Stomach smooth muscle (tissue), 2 donors: ENCODE measurements around the gene EEIG1.

Experiments used
- H3K27ac ChIP-seq: one replicate; pipeline ENCODE4 v1.7.0; 2013; ENCODE audit warnings: mild to moderate bottlenecking, low read length, inconsistent platforms
- H3K27me3 ChIP-seq, 2 donors: one replicate each; pipeline ENCODE4 v1.7.0; 2013; ENCODE audit warnings: low read length in 2 of 2; ENCODE audit not compliant: insufficient read depth in 2 of 2, control insufficient read depth in 1 of 2
- H3K36me3 ChIP-seq, 2 donors: one replicate each; pipeline ENCODE4 v1.7.0; 2013; ENCODE audit warnings: low read length in 2 of 2; ENCODE audit not compliant: control insufficient read depth in 2 of 2, insufficient read depth in 2 of 2
- H3K4me1 ChIP-seq: one replicate; pipeline ENCODE4 v1.7.0; 2013; ENCODE audit warnings: low read length; ENCODE audit not compliant: control insufficient read depth, insufficient read depth
- H3K4me3 ChIP-seq, 2 donors: one replicate each; pipeline ENCODE4 v1.7.0; 2013; ENCODE audit warnings: low read length in 2 of 2
- H3K9ac ChIP-seq, 2 donors: one replicate each; pipeline ENCODE4 v1.7.0; 2013; ENCODE audit warnings: low read length in 2 of 2, mild to moderate bottlenecking in 1 of 2
- H3K9me3 ChIP-seq, 2 donors: one replicate each; pipeline ENCODE4 v1.7.0; 2013; ENCODE audit warnings: low read length in 2 of 2; ENCODE audit not compliant: control insufficient read depth in 2 of 2
- donor health status: healthy.
- donor health status: Pancreatic carcinoma.

EEIG1 gene

DNA sequence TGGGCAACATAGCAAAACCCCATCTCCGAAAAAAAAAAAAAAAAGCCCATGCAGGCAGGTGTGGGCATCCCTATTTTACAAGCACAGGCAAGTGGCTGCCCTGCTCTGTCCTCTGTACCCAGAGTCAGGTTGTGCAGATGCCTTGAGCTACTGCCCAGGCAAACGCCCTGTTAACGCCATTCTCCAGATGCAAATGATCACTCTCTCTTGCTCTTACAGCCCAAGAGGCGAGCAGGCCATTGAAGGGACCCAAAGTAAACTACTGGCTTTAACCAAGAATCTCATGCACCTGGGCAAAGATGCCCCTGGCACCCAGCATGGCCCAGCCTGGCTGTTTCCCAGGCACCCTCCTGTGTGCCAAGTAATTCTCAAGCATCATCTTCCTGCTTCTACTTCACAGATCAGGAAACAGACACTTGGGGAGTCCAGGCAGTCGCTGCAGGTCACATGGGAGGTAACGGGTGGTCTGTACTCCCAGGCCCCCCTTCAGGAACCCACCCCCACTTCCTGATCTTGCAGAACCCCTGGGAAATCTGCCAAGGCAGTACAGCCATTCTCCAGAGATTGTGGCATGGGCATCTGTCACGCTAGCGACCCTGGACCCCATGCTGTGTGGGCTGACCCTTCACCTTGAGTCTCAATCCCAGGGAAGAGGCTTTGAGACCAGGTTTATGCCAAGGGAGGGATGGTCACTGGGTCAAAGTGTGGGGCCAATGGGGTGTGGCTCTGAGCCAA, 14.2 kb downstream of the EEIG1 start:
- peaks cover 96% of the 10 kb centered on the region for H3K4me1 ChIP-seq
- no peaks in the 10 kb centered on the region for H3K27me3 ChIP-seq
- peak overlapping the region; percentile 36 to 85 for H3K9ac ChIP-seq
- H3K4me3 ChIP-seq: peak overlapping the region in 1 of 2 donors; percentile 40
- H3K36me3 ChIP-seq: no peaks in the 10 kb centered on the region
- peak overlapping the region; percentile 96 for H3K27ac ChIP-seq
- no peaks in the 10 kb centered on the region for H3K9me3 ChIP-seq

DNA sequence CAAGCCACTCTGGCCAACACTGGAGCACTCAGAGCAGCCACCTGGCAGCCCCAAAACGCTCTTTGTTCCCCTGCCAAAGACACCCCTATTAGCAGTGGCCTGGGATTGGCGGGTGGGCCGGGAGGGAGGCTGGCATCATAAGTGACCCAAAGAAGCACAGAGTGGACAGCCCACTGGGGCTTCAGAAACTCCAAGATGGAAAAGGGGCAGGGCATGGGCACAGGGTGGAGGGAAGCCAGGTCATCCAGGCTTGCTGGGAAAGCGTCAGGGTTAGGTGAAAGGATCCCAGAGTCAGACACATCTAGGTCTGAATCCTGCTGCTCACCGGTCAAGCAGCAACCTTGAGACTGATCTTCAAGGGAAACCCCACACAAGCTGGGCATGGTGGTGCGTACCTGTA, 14.8 kb downstream of the EEIG1 start:
- peak overlapping the region; percentile 73 to 85 for H3K9ac ChIP-seq
- peak overlapping the region; percentile 15 to 62 for H3K4me3 ChIP-seq
- peak overlapping the region; percentile 96 for H3K27ac ChIP-seq
- H3K27me3 ChIP-seq: no peaks in the 10 kb centered on the region
- H3K4me1 ChIP-seq: peaks cover 96% of the 10 kb centered on the region
- no peaks in the 10 kb centered on the region for H3K9me3 ChIP-seq
- no peaks in the 10 kb centered on the region for H3K36me3 ChIP-seq

- Histone ChIP-seq H3K9ac (peak overlapping the region; percentile 42 to 71), H3K9me3 (no peaks in the 10 kb centered on the region), H3K27me3 (no peaks in the 10 kb centered on the region), H3K27ac (peak overlapping the region; percentile 96), H3K4me3 (peak overlapping the region; percentile 31 to 49), H3K4me1 (peaks cover 81% of the 10 kb centered on the region), H3K36me3 (no peaks in the 10 kb centered on the region)
Measured at GRCh38 chr9:127963359-127964064, 17.3 kb downstream of the EEIG1 start.

DNA sequence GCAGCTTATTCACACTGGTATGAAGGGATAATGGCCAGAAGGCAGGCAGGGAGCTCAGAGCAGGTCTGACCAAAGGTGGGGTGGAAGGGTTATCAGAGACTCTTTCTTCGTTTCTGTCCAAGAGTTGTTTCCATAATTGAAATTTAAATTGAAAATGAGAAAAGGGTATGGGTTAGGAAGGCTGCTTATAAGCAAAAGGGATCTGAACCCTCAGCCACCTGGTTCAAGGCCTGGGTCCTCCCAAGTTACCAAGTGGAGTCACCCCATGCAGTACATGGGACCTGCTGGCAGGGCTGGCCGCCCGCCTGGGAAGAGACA, 17.8 kb downstream of the EEIG1 start:
- H3K27me3 ChIP-seq: no peaks in the 10 kb centered on the region
- H3K27ac ChIP-seq: peak overlapping the region; percentile 96
- no peaks in the 10 kb centered on the region for H3K36me3 ChIP-seq
- H3K4me1 ChIP-seq: peaks cover 76% of the 10 kb centered on the region
- peak overlapping the region in 1 of 2 donors; percentile 31 for H3K4me3 ChIP-seq
- H3K9me3 ChIP-seq: no peaks in the 10 kb centered on the region
- peak overlapping the region; percentile 13 to 71 for H3K9ac ChIP-seq

DNA sequence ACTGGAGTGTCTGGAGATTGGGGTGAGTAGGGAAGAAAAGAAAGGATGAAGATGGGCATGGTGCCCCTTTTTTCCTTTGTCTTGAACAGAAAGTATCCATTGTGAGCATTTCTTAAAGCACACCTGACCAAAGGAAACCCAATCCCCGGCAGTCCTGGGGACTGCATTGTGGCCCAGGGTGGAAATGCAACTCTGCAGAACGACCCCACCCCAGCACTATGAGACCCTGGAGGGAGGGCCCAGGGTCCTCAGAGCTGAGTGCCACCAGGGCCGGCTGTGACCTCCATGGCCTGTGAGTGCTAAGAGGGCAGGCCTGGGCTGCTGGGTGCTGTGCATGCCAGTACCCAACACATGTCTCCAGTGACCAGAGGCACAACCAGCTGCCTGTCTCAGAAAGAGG, 18.5 kb downstream of the EEIG1 start:
- Histone ChIP-seq H3K27me3 (no peaks in the 10 kb centered on the region), H3K4me3 (no peak overlapping the region), H3K36me3 (no peaks in the 10 kb centered on the region), H3K27ac (peak overlapping the region; percentile 96), H3K9ac (peak overlapping the region in 1 of 2 donors; percentile 71), H3K4me1 (peaks cover 70% of the 10 kb centered on the region), H3K9me3 (no peaks in the 10 kb centered on the region)

- no peak overlapping the region for H3K9ac ChIP-seq
- H3K4me1 ChIP-seq: peaks cover 64% of the 10 kb centered on the region
- H3K36me3 ChIP-seq: no peaks in the 10 kb centered on the region
- peak overlapping the region; percentile 6 for H3K27ac ChIP-seq
- no peak overlapping the region for H3K4me3 ChIP-seq
- no peaks in the 10 kb centered on the region for H3K27me3 ChIP-seq
- H3K9me3 ChIP-seq: no peaks in the 10 kb centered on the region
Measured at GRCh38 chr9:127961613-127962155, 19.1 kb downstream of the EEIG1 start.

- Histone ChIP-seq H3K9ac (no peak overlapping the region), H3K27me3 (no peaks in the 10 kb centered on the region), H3K4me1 (peaks cover 58% of the 10 kb centered on the region), H3K36me3 (no peaks in the 10 kb centered on the region), H3K4me3 (no peak overlapping the region), H3K9me3 (no peaks in the 10 kb centered on the region), H3K27ac (peak overlapping the region; percentile 58)
Measured at GRCh38 chr9:127961155-127961490, 19.7 kb downstream of the EEIG1 start.

DNA sequence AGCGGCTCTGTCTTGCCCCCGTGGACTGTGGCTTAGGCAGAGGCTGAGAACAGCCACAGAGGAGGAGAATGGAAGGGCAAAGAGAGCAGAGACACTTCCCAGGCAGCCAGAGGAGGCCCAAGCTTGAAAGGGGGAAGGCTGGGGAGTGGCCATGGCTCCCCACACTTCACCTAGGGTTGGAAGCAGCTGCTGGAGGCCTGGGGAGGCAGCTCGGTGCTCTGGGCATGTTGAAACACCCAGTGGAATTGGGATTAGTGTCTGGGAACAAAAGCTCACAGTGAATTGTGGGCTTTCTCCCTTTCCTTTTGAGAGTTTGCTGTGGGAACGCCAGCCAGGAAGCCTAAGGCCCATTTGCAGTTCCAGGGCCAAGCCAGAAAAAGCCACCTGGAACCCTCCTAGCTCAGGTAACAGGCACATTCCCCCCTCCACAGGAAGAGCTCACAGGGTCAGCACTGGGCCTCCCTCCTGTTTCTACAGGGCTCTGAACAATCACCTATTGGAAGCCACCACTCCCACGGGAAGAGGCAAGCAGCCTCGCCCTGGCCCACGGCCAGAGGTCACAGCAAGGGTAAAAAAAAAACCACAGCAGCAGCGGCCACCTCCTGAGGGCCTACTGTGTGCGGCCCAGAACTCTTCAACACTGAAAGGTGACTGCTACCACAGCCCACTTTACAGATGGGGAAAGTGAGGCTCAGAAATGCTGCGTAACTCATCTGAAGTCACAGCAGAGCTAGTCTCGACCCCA, 20.2 kb downstream of the EEIG1 start:
- H3K9me3 ChIP-seq: no peaks in the 10 kb centered on the region
- H3K36me3 ChIP-seq: no peaks in the 10 kb centered on the region
- no peaks in the 10 kb centered on the region for H3K27me3 ChIP-seq
- H3K27ac ChIP-seq: peak overlapping the region; percentile 58
- no peak overlapping the region for H3K4me3 ChIP-seq
- peak overlapping the region; percentile 46 to 47 for H3K9ac ChIP-seq
- H3K4me1 ChIP-seq: peaks cover 56% of the 10 kb centered on the region

GRCh38 chr9:127959841-127960409, 20.9 kb downstream of the EEIG1 start:
- Histone ChIP-seq H3K4me3 (no peak overlapping the region), H3K36me3 (no peaks in the 10 kb centered on the region), H3K27ac (no peak overlapping the region), H3K9me3 (no peaks in the 10 kb centered on the region), H3K4me1 (peaks cover 57% of the 10 kb centered on the region), H3K9ac (peak overlapping the region; percentile 46 to 47), H3K27me3 (no peaks in the 10 kb centered on the region)

- Histone ChIP-seq H3K27me3 (no peaks in the 10 kb centered on the region), H3K9ac (no peak overlapping the region), H3K4me1 (peaks cover 59% of the 10 kb centered on the region), H3K36me3 (no peaks in the 10 kb centered on the region), H3K27ac (no peak overlapping the region), H3K4me3 (no peak overlapping the region), H3K9me3 (no peaks in the 10 kb centered on the region)
Measured at GRCh38 chr9:127959398-127959797, 21.4 kb downstream of the EEIG1 start.
